HepG2 (cell line): ENCODE measurements around the gene AIDA. TPM values are rescaled to one million over a fixed set of nuclear protein-coding genes. Genes with fewer than 3 reads are reported as not detected.

Experiments
- ATAC-seq: fragments of 200-7000 bp; cut with Tn5 transposase; 3 replicates; pipeline ENCODE4 v1.9.1; 2020; ENCODE audit warnings: mild to moderate bottlenecking, moderate library complexity
- BruUV-seq: library from RNA; stranded (reverse); fragments of 400-500 nt; replicated peaks from 2 replicates; lab custom pipeline; 2021; lab: Mats Ljungman, UMichigan
- CTCF ChIA-PET: fragments of 300-600 bp; formaldehyde crosslinking; extraction: SDS; loops from one replicate; lab custom pipeline; 2021; ENCODE audit warnings: low total read pairs, inconsistent platforms, low intra/inter-chr PET ratio; lab: Yijun Ruan, JAX
- POLR2A ChIA-PET: fragments of 350-600 bp; sonication (Branson Sonifier 250); formaldehyde crosslinking; loops from one replicate; lab custom pipeline; 2020; ENCODE audit warnings: antibody characterized with exemption, inconsistent platforms; lab: Yijun Ruan, JAX
- DNase-seq: peaks from one replicate; pipeline ENCODE4 v3.0.0-alpha.2; 2015; ENCODE audit warnings: low spot score
- FAIRE-seq: peaks from 3 replicates; lab custom pipeline; 2011; peaks lifted over from hg19 to GRCh38; lab: Jason Lieb, UNC
- H2AFZ ChIP-seq: one replicate; pipeline ENCODE4 v1.6.1; 2011; ENCODE audit warnings: low read length, inconsistent platforms
- H3K27ac ChIP-seq: fragments of 300-600 bp; 3 replicates; pipeline ENCODE4 v1.8.0; 2011; ENCODE audit warnings: mixed run types, mild to moderate bottlenecking, mixed read lengths, low read length, inconsistent platforms; ENCODE audit not compliant: insufficient read depth; ENCODE audit errors: extremely low read length
- H3K27me3 ChIP-seq, 2 experiments: fragments of 200-600 bp in 1 of 2; 2 replicates in 1 of 2; 3 replicates in 1 of 2; pipeline versions ENCODE4 v1.6.0 to v1.8.0; 2011; ENCODE audit warnings: low read length in 2 of 2, mild to moderate bottlenecking in 2 of 2, moderate library complexity in 2 of 2, inconsistent platforms in 1 of 2; ENCODE audit not compliant: insufficient read depth in 2 of 2, control insufficient read depth in 1 of 2
- H3K36me3 ChIP-seq, 2 experiments: fragments of 200-600 bp in 1 of 2; replicated peaks in 1 of 2; 2 replicates in 1 of 2; 3 replicates in 1 of 2; pipeline versions ENCODE4 v1.5.1 to v1.8.0; 2011; ENCODE audit warnings: low read length in 2 of 2, inconsistent platforms in 1 of 2; ENCODE audit not compliant: insufficient read depth in 2 of 2, control insufficient read depth in 1 of 2
- H3K4me1 ChIP-seq: 2 replicates; pipeline ENCODE4 v1.5.1; 2012; ENCODE audit warnings: low read length, inconsistent platforms; ENCODE audit not compliant: insufficient read depth
- H3K4me2 ChIP-seq: 2 replicates; pipeline ENCODE4 v1.6.0; 2011; ENCODE audit warnings: low read depth, low read length, inconsistent platforms
- H3K4me3 ChIP-seq, 3 experiments: fragments of 200-600 bp in 1 of 3; sonication (generic), shearing (Covaris generic) in 1 of 3; replicated peaks in 1 of 3; 2 replicates each; pipeline ENCODE4 v1.5.1; 2011 to 2016; ENCODE audit warnings: low read length in 3 of 3, inconsistent platforms in 2 of 3, low read depth in 2 of 3, mild to moderate bottlenecking in 2 of 3, control low read depth in 1 of 3, mixed read lengths in 1 of 3; ENCODE audit not compliant: insufficient read depth in 1 of 3
- H3K79me2 ChIP-seq: one replicate; pipeline ENCODE4 v1.6.1; 2011; ENCODE audit warnings: low read length, inconsistent platforms; ENCODE audit not compliant: insufficient read depth
- H3K9ac ChIP-seq: 2 replicates; pipeline ENCODE4 v1.6.0; 2011; ENCODE audit warnings: mild to moderate bottlenecking, low read depth, low read length, inconsistent platforms; ENCODE audit not compliant: insufficient read depth
- H3K9me3 ChIP-seq: 2 replicates; pipeline ENCODE4 v1.5.1; 2012; ENCODE audit warnings: mild to moderate bottlenecking, low read length
- H4K20me1 ChIP-seq: 2 replicates; pipeline ENCODE4 v1.6.0; 2011; ENCODE audit warnings: inconsistent platforms, mild to moderate bottlenecking, low read length, moderate library complexity; ENCODE audit not compliant: insufficient read depth
- DMAP1 ChIP-seq: IDR thresholded peaks from 2 replicates; pipeline ENCODE4 v1.6.1; 2016
- FOXK2 ChIP-seq: fragments of 450-650 bp; IDR thresholded peaks from 2 replicates; pipeline ENCODE4 v1.6.1; 2016
- HCFC1 ChIP-seq: fragments of 150-350 bp; IDR thresholded peaks from 2 replicates; pipeline ENCODE4 v1.6.1; 2014; ENCODE audit warnings: low read depth, low read length
- HNF4G ChIP-seq, 2 experiments: sonication (generic) in 1 of 2; formaldehyde crosslinking in 1 of 2; IDR thresholded peaks; 2 replicates each; pipeline versions ENCODE4 v1.4.0 to v1.6.1; 2011 to 2020; ENCODE audit warnings: borderline replicate concordance in 2 of 2, low read depth in 2 of 2, mild to moderate bottlenecking in 2 of 2, low read length in 1 of 2, missing genetic modification reagents in 1 of 2, moderate library complexity in 1 of 2
- HOXA3 ChIP-seq: sonication (generic); formaldehyde crosslinking; IDR thresholded peaks from 2 replicates; pipeline ENCODE4 v1.5.0; 2020; ENCODE audit warnings: missing genetic modification reagents
- JUND ChIP-seq: sonication (generic); formaldehyde crosslinking; IDR thresholded peaks from 2 replicates; pipeline ENCODE4 v1.8.0; 2022; ENCODE audit warnings: mild to moderate bottlenecking, missing genetic modification reagents
- MBD4 ChIP-seq: IDR thresholded peaks from 2 replicates; pipeline ENCODE4 v1.6.1; 2012; ENCODE audit warnings: low read length, inconsistent platforms, borderline replicate concordance
- MTA3 ChIP-seq: sonication (generic); formaldehyde crosslinking; IDR thresholded peaks from 2 replicates; pipeline ENCODE4 v1.4.0; 2020; ENCODE audit warnings: missing genetic modification reagents
- NFE2L2 ChIP-seq: fragments of 150-350 bp; IDR thresholded peaks from 2 replicates; pipeline ENCODE4 v1.6.1; 2014; ENCODE audit warnings: low read length
- PITX1 ChIP-seq: sonication (generic); formaldehyde crosslinking; IDR thresholded peaks from 2 replicates; pipeline ENCODE4 v1.5.1; 2020; ENCODE audit warnings: mild to moderate bottlenecking, missing genetic modification reagents
- ZNF441 ChIP-seq: sonication (generic); formaldehyde crosslinking; IDR thresholded peaks from 2 replicates; pipeline ENCODE4 v1.7.0; 2021; ENCODE audit warnings: missing genetic modification reagents, borderline replicate concordance
- ZNF598 ChIP-seq: sonication (generic); formaldehyde crosslinking; IDR thresholded peaks from 2 replicates; pipeline ENCODE4 v1.5.1; 2020; ENCODE audit warnings: mild to moderate bottlenecking, missing genetic modification reagents, borderline replicate concordance
- ZNF737 ChIP-seq: sonication (generic); formaldehyde crosslinking; IDR thresholded peaks from 2 replicates; pipeline ENCODE4 v1.5.0; 2020; ENCODE audit warnings: missing genetic modification reagents, mild to moderate bottlenecking, borderline replicate concordance
- ZNF883 ChIP-seq: sonication (generic); formaldehyde crosslinking; IDR thresholded peaks from 2 replicates; pipeline ENCODE4 v1.5.1; 2020; ENCODE audit warnings: mild to moderate bottlenecking, missing genetic modification reagents; ENCODE audit errors: not compliant biosample characterization
- ZNF891 ChIP-seq: sonication (generic); formaldehyde crosslinking; IDR thresholded peaks from 2 replicates; pipeline ENCODE4 v1.5.0; 2020; ENCODE audit warnings: mild to moderate bottlenecking, missing genetic modification reagents
- WGBS: methylation state at CpG from one replicate; pipeline ENCODE4 v1.1.6; 2017; ENCODE audit warnings: low lambda C conversion rate; 5-methylcytosine and 5-hydroxymethylcytosine counted together
- in situ Hi-C: cut with HindIII; loops from 2 replicates; pipeline ENCODE4 v1.10.0; 2017; ENCODE audit warnings: low pct_unique_long_range_greater_than_20kb; ENCODE audit not compliant: extremely low pct_ligation_motif_present
- intact Hi-C: fragments of 100-400 bp; cut with micrococcal nuclease; formaldehyde crosslinking; loops from one replicate; pipeline ENCODE4 v1.10.0; 2022; ENCODE audit not compliant: unreplicated experiment
- polyA plus RNA-seq, 8 experiments: library from polyadenylated mRNA; depleted of rRNA in 3 of 8; stranded (reverse) in 7 of 8; unstranded in 1 of 8; fragments of >200 nt; fragmentation: Illumina TruSeq in 4 of 8; extraction: Trizol in 4 of 8; gene quantifications; 2 replicates each; pipeline versions ENCODE4 v1.2.1 to v1.2.3, GENCODE V29; 2011 to 2016; ENCODE audit warnings: low read depth in 4 of 8, missing spikeins in 1 of 8, mixed read lengths in 1 of 8; ENCODE audit not compliant: insufficient read depth in 1 of 8
- total RNA-seq, 5 experiments: library from RNA; depleted of rRNA; stranded (reverse); fragments of >200 nt; fragmentation: Illumina TruSeq; extraction: Trizol; gene quantifications; 2 replicates each; pipeline ENCODE4 v1.2.3, GENCODE V29; 2016; ENCODE audit warnings: low read depth in 1 of 5
- TF ChIP-seq, protein P1 (sequence below): sonication (generic); formaldehyde crosslinking; IDR thresholded peaks from 2 replicates; pipeline ENCODE4 v1.8.0; 2022; ENCODE audit warnings: missing genetic modification reagents, mild to moderate bottlenecking, borderline replicate concordance
- TF ChIP-seq, protein P2 (sequence below): sonication (generic); formaldehyde crosslinking; IDR thresholded peaks from 2 replicates; pipeline ENCODE4 v1.4.0; 2020; ENCODE audit warnings: low read depth, mild to moderate bottlenecking, missing genetic modification reagents

The AIDA gene
- total and polyA plus RNA-seq, 2 of the 13 experiments (the other 11 are each of a cell fraction or from before 2014, with no cell fraction given) = 17.5 to 35.4 TPM

DNA sequence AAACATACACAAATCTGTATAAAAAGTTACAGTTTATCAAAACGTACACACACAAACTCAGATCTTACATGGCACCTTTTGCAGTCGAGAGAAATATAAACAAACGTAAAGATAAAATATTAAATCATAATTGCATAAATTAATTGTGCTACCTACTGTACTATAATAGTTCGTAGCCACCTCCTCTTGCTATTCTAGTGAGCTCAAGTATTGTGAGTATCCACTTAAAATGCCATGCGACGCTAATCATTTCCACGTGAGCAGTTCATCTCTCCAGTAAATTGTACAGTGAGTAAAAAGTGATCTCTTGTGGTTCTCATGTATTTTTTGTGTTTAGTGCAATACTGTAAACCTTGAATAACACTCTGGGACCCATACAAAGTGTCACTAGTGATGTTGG is 88.1 kb downstream of the AIDA start:
- in situ Hi-C loops = no loop called here
- intact Hi-C loops = no loop called here

More for the DNA sequence above, 88.1 kb downstream of the AIDA start:
- CTCF ChIA-PET = no interaction called here
- no peak overlapping the region for H3K27ac ChIP-seq
- FAIRE-seq = no peak
- H3K27me3 ChIP-seq = no peaks in the 10 kb centered on the region; a peak in 1 of 5 replicates
- peaks cover 15 to 65% of the 10 kb centered on the region in 2 experiments for H3K36me3 ChIP-seq
- H3K4me2 ChIP-seq = no peak overlapping the region
- POLR2A ChIA-PET = no interaction called here
- peaks cover 16% of the 10 kb centered on the region for H3K4me1 ChIP-seq
- H4K20me1 ChIP-seq = no peaks in the 10 kb centered on the region
- BruUV-seq = no TSS peak
- peaks cover 9% of the 10 kb centered on the region for H3K79me2 ChIP-seq
- 98% methylated on average over 7 of the region's 7 CpGs for WGBS
- H3K9ac ChIP-seq = no peak overlapping the region
- no peak overlapping the region for H3K4me3 ChIP-seq
- DNase-seq = no peak
- ATAC-seq = no peak
- H2AFZ ChIP-seq = no peak overlapping the region
- H3K9me3 ChIP-seq = no peaks in the 10 kb centered on the region
- TF ChIP-seq ZNF441 (CRISPR knock-in tag) (no peak), HNF4G (IDR thresholded peaks at IDR 0.05; ENCODE audit: borderline replicate concordance, low read depth, low read length) (no peak), HNF4G (CRISPR knock-in tag; IDR thresholded peaks at IDR 0.05; ENCODE audit: borderline replicate concordance, low read depth) (no peak), FOXK2 (no peak), PITX1 (CRISPR knock-in tag) (no peak), ZNF883 (CRISPR knock-in tag) (no peak), JUND (no peak), MTA3 (CRISPR knock-in tag) (no peak), DMAP1 (CRISPR knock-in tag) (no peak), ZNF891 (CRISPR knock-in tag) (no peak), HOXA3 (CRISPR knock-in tag) (no peak), MBD4 (no peak), HCFC1 (no peak), ZNF737 (CRISPR knock-in tag) (no peak), ZNF598 (CRISPR knock-in tag) (no peak), NFE2L2 (no peak)
- TF ChIP-seq, protein P1, sequence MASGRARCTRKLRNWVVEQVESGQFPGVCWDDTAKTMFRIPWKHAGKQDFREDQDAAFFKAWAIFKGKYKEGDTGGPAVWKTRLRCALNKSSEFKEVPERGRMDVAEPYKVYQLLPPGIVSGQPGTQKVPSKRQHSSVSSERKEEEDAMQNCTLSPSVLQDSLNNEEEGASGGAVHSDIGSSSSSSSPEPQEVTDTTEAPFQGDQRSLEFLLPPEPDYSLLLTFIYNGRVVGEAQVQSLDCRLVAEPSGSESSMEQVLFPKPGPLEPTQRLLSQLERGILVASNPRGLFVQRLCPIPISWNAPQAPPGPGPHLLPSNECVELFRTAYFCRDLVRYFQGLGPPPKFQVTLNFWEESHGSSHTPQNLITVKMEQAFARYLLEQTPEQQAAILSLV (CRISPR knock-in tag) = no peak
- TF ChIP-seq, protein P2, sequence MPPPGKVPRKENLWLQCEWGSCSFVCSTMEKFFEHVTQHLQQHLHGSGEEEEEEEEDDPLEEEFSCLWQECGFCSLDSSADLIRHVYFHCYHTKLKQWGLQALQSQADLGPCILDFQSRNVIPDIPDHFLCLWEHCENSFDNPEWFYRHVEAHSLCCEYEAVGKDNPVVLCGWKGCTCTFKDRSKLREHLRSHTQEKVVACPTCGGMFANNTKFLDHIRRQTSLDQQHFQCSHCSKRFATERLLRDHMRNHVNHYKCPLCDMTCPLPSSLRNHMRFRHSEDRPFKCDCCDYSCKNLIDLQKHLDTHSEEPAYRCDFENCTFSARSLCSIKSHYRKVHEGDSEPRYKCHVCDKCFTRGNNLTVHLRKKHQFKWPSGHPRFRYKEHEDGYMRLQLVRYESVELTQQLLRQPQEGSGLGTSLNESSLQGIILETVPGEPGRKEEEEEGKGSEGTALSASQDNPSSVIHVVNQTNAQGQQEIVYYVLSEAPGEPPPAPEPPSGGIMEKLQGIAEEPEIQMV (CRISPR knock-in tag) = no peak
